Measurements from ENCODE around the gene MYCBPAP.

Gene MYCBPAP

DNA sequence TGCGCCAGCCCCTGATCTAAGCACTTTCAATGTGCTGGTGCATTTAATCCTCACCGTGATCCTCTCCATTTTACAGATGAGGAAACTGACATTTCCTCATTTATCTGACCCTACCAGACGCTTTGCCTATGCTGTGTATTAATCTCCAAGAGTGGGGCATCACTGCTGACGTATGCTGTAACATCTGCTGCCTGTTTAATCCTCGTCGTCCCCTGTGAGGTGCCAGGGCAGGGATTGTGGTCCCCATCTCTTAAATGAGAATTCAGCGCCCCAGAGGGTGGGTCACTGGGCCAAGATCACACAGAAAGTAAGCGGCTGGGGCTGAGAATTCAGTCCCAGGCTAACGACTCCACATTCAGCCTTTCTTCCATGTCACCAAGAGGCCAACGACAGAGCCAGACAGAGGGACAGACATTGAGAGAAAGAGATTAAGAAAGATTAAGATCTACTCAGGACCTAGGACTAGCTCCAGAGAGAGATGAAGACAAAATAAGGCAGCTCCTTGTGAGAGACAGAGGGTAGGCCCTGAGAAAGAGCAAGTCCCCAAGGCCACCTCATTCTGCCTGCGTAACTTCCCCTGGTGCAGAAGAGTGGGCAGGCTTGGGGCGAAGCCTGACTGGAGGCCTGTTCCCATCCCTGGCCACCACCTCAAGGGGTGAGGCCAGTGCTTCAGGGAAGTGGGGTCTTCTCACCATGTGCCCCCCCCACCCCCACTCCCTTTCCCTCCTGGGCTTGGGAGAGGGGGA, 65.8 kb downstream of the MYCBPAP start:
- DNase-seq: peak; percentile 29

DNA sequence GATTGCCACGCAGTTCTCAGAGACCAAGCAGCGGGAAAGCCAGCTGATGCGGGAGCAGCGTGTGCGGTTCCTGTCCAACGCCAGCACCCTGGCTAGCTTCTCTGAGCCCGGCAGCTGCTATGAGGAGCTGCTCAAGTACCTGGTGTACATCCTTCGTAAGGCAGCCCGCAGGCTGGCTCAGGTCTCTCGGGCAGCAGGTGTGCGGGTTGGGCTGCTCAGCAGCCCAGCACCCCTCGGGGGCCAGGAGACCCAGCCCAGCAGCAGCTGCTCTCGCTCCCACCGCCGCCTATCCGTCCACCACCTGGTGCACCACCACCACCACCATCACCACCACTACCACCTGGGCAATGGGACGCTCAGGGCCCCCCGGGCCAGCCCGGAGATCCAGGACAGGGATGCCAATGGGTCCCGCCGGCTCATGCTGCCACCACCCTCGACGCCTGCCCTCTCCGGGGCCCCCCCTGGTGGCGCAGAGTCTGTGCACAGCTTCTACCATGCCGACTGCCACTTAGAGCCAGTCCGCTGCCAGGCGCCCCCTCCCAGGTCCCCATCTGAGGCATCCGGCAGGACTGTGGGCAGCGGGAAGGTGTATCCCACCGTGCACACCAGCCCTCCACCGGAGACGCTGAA, 67.5 kb downstream of the MYCBPAP start:
- no peak for DNase-seq

DNA sequence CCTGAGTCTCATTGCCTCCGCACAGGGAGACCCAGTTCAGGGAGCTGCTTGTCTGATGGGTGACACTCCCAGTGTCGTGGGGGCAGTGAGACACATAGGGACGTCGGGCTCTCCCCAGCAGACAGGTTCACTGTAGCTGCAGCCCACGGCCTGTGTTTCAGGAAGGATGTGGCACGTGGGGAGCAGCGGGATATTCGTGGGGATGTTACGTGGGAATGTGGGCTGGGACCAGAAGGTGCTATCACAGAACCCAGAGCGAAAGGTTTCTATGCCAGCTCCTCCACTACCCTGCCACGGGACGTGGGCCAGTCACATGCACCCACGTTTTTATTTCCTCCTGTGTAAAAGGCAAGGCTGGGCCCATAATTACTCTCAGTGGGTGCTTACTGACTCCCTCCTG, 68.6 kb downstream of the MYCBPAP start:
- DNase-seq: no peak

DNA sequence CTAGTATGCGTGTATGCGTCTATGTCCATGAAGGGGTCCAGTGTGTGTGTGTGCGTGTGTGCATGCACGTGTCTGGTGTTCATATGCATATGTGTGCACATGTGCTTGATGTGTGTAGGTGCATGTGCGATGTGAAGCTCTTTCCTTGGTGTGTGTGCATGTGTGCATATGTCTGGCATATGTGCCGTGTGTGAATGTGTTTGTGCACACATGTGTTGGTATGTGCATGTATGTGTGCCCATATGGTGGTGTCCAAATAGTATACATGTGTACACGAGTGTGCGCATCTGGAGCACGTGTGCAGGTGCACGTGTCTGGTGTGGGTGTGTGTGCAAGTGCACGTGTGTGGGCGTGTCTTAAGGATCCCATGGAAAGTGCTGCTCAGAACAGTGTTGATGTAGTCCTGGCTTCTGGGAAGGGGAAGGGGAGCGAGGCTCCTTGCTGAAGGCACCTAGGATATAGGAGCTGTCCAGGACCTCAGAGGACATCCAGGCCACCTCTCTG, 69.3 kb downstream of the MYCBPAP start:
- DNase-seq: no peak

- DNase-seq: no peak
Measured at GRCh38 chr17:50578173-50578572, 69.9 kb downstream of the MYCBPAP start.

GRCh38 chr17:50579399-50579798, 71.2 kb downstream of the MYCBPAP start:
- DNase-seq: no peak

DNA sequence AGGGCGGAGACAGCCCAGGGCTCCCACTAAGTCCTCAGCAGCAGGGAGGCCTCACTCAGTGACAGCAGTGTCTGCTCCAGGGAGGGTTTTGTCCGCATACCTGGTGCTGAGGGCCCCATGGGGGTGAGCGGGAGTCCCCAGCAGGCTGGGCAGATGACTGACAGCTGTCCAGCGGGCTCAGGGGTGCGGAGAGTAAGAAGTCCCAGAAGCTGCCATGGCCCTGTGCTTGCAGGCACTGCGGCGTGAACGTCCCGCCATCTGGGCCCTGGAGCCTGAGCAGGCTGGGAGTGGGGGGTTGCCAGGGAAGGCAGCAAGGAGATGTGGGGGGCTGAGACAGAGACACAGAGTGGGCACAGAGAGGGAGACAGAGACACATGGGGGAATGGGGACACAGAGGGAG, 72.4 kb downstream of the MYCBPAP start:
- no peak for DNase-seq
